HG03135 (cell line): ENCODE measurements around the gene FXYD2.
"Not testable (repeated sequence)": the region's sequence is repeated elsewhere in the genome, so short reads cannot be mapped to it uniquely, and the experiment has no call there.

Experiments
- ATAC-seq: cut with Tn5 transposase; IDR thresholded peaks from one replicate; pipeline ENCODE4 v1.9.1; 2021; ENCODE audit warnings: mild to moderate bottlenecking, moderate library complexity; ENCODE audit not compliant: unreplicated experiment

FXYD2 gene

GRCh38 chr11:117822074-117823033, 2.2 kb downstream of the FXYD2 start:
- ATAC-seq, result no peak

GRCh38 chr11:117821431-117821830, 3.1 kb downstream of the FXYD2 start:
- ATAC-seq, result no peak

GRCh38 chr11:117820516-117820915, 4.0 kb downstream of the FXYD2 start:
- no peak for ATAC-seq

DNA sequence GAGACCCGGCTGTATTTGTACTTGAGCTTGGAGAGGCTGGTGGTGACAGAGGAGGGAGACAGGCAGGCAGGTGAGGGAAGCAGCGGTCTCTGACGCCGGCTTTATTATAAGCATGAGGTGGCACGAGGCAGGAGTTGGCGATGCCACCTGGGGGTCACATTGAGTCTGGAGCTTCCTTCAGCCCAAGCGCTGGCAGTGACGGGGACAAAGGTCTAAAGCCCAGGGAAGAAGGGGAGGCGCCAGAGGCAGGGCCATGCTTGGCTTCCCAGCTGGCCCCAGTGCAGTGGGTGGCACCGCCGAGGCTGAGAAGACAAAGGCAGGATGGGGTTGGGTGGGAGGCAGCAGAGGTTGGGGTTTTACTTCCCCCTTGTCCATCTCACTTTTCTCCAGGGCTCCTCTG, 4.5 kb downstream of the FXYD2 start:
- no peak for ATAC-seq

DNA sequence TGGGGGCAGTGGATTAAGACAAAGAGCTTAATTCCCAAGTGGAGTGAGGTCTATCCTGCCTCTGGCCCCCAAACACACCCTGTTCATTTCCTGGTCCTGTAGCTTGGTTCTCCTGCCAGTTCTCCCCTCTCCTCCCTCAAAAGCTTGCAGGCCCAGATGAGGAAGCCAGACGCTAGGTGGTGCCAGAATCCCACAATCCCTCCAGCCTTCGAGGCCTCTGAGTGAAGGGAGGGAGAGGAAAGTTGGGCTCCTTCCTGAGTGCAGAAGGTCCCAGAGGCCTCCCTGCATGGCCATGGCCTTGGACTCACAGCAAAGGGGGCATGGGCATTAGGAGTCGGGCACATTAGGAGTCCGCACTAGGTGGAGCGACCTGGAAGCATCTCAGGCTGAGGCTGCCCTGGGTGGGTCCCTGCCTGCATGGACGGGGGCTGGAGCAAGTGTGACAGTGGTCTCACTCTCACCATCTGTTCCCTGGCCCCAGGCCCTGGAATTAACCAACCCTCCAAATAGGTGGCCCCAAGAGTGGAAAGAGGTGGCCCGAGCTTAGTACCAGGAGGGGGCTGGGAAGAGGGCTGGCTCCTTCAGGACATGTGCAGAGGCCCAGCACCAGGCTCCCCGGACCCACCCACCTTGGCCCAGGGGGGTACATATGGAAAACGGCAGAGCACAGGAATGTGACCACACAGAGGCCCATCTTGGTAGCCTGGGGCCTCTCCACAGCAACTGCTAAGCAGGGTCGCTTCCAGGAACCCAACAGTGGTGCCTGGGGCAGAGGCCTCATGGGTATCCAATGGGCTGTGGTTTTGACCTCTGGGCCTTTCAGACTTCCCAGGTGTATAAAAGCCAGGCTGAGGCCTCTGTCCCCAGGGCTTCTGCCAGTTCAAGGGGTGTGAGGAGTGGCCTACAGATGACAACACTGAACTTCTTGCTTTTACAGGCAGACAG, 5.2 kb downstream of the FXYD2 start:
- no peak for ATAC-seq

GRCh38 chr11:117818041-117818873, 6.3 kb downstream of the FXYD2 start:
- peak; percentile 22 for ATAC-seq

- peak; percentile 33 for ATAC-seq
Measured at GRCh38 chr11:117817368-117818040, 7.0 kb downstream of the FXYD2 start.

DNA sequence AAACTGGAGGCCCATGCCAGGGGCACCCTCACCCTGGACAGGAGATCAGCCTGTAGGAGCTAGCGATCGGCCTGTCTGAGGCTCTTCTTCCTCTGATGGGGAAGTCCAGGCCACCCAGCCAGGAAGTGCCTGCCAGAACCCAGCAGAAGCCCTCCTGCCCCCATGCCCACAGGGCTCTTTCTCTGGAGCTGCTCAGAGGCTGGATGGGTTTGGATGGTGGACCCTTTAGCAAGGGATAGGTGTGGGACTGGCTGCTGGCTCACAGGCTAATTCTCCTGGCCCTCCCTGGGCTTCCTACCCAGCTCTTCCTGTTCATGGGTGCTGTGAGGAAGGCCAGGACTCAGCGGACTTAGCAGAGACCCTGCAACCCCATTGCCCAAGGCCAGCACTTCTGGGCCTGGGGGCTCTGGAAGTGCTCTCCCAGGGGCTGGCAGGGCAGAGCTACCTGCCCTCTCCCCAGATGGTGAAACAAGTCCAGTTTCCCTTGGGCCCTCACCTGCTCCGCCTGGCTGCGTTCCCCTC, 7.6 kb downstream of the FXYD2 start:
- no peak for ATAC-seq

GRCh38 chr11:117816151-117816741, 8.3 kb downstream of the FXYD2 start:
- ATAC-seq, result no peak

- peak; percentile 47 for ATAC-seq
Measured at GRCh38 chr11:117815262-117815803, 9.2 kb downstream of the FXYD2 start.

DNA sequence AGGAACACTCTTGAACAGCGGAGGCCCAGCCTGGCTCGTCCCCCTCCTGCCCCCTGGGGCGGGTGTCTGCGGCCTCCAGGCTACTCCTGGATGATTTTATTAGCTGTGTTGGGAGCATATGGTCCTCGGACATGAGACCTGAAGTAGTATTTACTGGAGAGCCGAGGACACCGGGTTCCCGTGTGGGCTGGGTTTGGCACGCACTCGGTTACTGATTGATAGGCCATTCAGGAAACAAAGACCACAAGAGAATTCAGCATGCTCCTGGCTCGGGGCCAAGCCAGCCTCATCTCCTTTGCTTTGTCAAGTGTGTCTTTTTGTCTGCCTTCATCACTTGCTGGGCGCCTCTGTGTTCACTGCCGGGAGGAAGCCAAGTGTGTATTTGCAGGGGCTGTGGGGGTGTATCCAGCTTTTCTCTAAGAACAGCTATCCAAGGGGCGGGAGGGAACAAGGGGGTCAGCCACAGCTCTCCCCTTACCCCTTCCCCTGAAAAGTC, 9.7 kb downstream of the FXYD2 start:
- ATAC-seq, result peak; percentile 40

- peak; percentile 4 for ATAC-seq
Measured at GRCh38 chr11:117814204-117814765, 10.3 kb downstream of the FXYD2 start.

DNA sequence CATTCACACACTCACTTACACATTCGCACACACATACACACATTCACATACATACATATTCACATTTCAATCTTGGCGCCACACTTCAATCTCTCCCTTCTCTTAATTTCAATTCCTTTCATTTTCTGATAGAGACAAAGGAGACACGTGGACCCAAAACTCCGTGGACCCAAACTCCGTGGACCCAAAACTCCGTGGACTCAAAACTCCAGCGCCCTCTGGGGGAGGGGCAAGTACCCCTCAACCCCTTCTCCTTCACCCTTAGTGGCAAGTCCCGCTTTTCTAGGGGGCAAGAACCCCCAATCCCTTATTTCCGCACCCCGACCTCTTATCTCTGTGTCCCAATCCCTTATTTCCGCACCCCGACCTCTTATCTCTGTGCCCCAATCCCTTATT, 14.5 kb downstream of the FXYD2 start:
- not testable (repeated sequence) for ATAC-seq

DNA sequence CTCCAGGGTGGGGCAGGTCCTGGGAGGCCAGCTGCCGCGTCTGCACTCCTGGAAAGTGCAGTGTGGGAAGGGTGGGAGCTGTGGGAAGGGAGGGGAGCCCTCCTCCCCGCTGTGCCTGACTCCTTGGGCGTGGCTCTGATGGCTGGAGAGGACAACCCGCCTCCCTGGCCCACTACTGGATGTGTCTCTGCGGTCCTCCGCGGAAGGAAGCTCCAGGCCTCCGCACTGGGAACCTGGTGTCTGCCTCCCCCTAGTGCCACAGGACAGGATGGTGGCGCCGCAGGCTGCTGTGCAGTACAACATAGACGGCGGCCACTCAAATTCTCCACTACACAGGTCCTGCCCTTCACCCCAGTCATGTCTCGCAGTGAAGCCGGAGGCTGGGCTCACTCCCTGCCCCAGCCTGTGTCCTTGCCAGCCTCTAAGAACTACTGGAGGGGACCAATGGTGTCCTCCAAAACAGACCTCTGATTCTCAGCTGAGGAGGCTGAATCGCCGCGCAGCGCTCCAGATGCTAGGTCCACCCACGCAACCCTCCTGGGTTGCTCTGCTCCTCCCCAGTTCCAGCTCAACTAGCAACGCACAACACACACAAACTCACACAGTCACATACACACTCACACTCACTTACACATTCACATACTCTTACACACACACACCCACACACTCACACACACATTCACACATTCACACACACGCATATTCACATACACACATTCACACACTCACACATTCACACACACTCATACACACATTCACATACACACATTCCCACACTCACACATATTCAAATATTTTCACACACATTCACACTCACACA, 15.1 kb downstream of the FXYD2 start:
- peak; percentile 58 for ATAC-seq

DNA sequence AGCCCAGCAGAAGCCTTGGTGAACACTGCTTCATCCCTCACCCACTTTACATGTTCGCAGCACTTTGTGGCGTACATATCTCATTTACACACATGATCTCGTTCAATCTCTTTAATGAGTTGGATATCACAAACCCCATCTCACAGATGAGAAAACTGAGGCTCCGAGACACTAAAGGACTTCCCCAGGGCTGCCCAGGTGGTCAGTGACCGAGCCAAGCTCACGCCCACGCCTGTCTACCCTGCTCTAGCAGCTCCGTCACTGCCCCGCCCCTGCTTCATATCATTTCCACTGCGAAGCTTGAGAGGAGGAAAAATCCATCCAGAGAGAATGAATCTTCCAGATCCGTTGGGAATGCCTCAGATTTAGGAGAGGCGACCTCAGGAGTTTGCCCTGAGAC, 15.8 kb downstream of the FXYD2 start:
- ATAC-seq, result no peak

- ATAC-seq, result no peak
Measured at GRCh38 chr11:117807482-117808327, 16.8 kb downstream of the FXYD2 start.

GRCh38 chr11:117806846-117807245, 17.7 kb downstream of the FXYD2 start:
- ATAC-seq, result no peak
